PC-9 (cell line): ENCODE data around the gene TTC13.

Experiments used
- EZH2 ChIP-seq: fragments of 200-600 bp; sonication (generic); IDR thresholded peaks from 2 replicates; pipeline ENCODE4 v1.8.0; 2017; ENCODE audit warnings: antibody characterized with exemption, low read depth
- TF ChIP-seq, protein P1 (sequence below): fragments of 200-600 bp; sonication (generic); conservative IDR thresholded peaks from 2 replicates; pipeline ENCODE4 v1.6.1; 2017; ENCODE audit warnings: mixed run types, antibody characterized with exemption, mild to moderate bottlenecking, moderate library complexity

DNA sequence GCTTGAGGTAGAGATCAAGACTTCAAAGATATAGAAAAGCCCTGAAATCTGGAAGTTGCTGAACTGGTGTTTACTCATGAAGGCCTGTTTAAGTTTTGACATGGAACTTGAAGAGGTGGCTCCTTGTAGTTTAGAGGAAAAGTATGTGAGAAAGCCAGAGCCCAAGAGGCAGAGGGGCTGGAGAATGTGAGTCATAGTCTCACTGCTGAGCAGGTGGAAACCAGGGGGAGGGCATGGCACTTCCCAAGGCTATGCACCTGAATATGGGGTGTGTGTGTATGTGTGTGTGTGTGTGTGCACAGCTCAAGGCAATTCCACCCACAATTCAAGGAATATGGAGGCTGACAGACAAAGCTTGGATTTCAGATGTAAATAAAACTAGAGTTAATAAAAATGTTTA lies 63.6 kb downstream of the TTC13 start:
- TF ChIP-seq, protein P1, sequence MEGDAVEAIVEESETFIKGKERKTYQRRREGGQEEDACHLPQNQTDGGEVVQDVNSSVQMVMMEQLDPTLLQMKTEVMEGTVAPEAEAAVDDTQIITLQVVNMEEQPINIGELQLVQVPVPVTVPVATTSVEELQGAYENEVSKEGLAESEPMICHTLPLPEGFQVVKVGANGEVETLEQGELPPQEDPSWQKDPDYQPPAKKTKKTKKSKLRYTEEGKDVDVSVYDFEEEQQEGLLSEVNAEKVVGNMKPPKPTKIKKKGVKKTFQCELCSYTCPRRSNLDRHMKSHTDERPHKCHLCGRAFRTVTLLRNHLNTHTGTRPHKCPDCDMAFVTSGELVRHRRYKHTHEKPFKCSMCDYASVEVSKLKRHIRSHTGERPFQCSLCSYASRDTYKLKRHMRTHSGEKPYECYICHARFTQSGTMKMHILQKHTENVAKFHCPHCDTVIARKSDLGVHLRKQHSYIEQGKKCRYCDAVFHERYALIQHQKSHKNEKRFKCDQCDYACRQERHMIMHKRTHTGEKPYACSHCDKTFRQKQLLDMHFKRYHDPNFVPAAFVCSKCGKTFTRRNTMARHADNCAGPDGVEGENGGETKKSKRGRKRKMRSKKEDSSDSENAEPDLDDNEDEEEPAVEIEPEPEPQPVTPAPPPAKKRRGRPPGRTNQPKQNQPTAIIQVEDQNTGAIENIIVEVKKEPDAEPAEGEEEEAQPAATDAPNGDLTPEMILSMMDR, result no peak
- TF ChIP-seq EZH2, result no peak
